ENCODE data around the gene VSIG10. TPM values are rescaled to one million over a fixed set of nuclear protein-coding genes. Genes with fewer than 3 reads are reported as not detected.

The VSIG10 gene
- total RNA-seq, 4 donors from 2014 or later: 27.6 to 59.9 (median 39.4) TPM

GRCh38 chr12:118016424-118017264 lies 87.2 kb downstream of the VSIG10 start, which contains the start of gene RFC5:
Gene RFC5, plus strand, starts transcription at chr12:118016703. Its CDS starts 125 bp downstream, at chr12:118016828.
- Histone ChIP-seq H3K4me1 (peaks cover 0 to 6% of the 10 kb centered on the region in 2 donors), H3K36me3 (no peaks in the 10 kb centered on the region), H3K9me3 (no peaks in the 10 kb centered on the region), H3K4me3 (peak within 1 kb of the TSS; percentile 66 to 96), H3K27me3 (no peaks in the 10 kb centered on the region), H3K27ac (peak within 1 kb of the TSS; percentile 39 to 68)
- TF ChIP-seq CTCF (IDR thresholded peaks at IDR 0.05): peak in 1 of 4 experiments; percentile 4
- TF ChIP-seq POLR2A (IDR thresholded peaks at IDR 0.05): peak in 1 of 2 donors; percentile 23
- peak; percentile 97 to 98 for DNase-seq
- intact Hi-C loops (cut with DNase I; ENCODE audit: low total_unique reads): no loop called here

GRCh38 chr12:118015944-118016343 lies 87.9 kb downstream of the VSIG10 start:
- H3K27ac ChIP-seq: peak overlapping the region in 1 of 2 donors; percentile 41
- H3K4me1 ChIP-seq: peaks cover 0 to 6% of the 10 kb centered on the region in 2 donors
- TF ChIP-seq POLR2A (IDR thresholded peaks at IDR 0.05) (no peak), CTCF (IDR thresholded peaks at IDR 0.05) (no peak)
- H3K36me3 ChIP-seq: no peaks in the 10 kb centered on the region
- no peak for DNase-seq
- no peaks in the 10 kb centered on the region for H3K9me3 ChIP-seq
- H3K4me3 ChIP-seq: peak overlapping the region; percentile 66 to 96
- no peaks in the 10 kb centered on the region for H3K27me3 ChIP-seq
- intact Hi-C loops (cut with DNase I; ENCODE audit: low total_unique reads): no loop called here

GRCh38 chr12:118015306-118015705 lies 88.5 kb downstream of the VSIG10 start:
- no peaks in the 10 kb centered on the region for H3K9me3 ChIP-seq
- TF ChIP-seq CTCF (IDR thresholded peaks at IDR 0.05): no peak
- no peak for TF ChIP-seq POLR2A (IDR thresholded peaks at IDR 0.05)
- no peaks in the 10 kb centered on the region for H3K27me3 ChIP-seq
- intact Hi-C loops (cut with DNase I; ENCODE audit: low total_unique reads): no loop called here
- H3K27ac ChIP-seq: no peak overlapping the region
- no peak overlapping the region for H3K4me3 ChIP-seq
- H3K4me1 ChIP-seq: peaks cover 0 to 6% of the 10 kb centered on the region in 2 donors
- no peak for DNase-seq
- no peaks in the 10 kb centered on the region for H3K36me3 ChIP-seq

Small RNAs within 50 kb of the gene (small RNA-seq; reads per million reads assigned to genes)
- not detected for gene AC131159.1

Other genes starting within 250 kb of the VSIG10 start
- under 1 TPM in 2 of 4 donors, not detected in 2; 0.03 to 0.28 TPM for gene KSR2, start 135.0 kb downstream of the VSIG10 start, total RNA-seq
- gene RFC5, start 87.3 kb downstream of the VSIG10 start, total RNA-seq: 10 to 100 TPM in 3 of 4 donors, 1 to 10 TPM in 1; 4.6 to 24.7 (median 14.0) TPM
- gene WSB2, start 42.8 kb downstream of the VSIG10 start, total RNA-seq: 10 to 100 TPM; 22.4 to 59.2 (median 45.0) TPM
- 100 to 1,000 TPM in 3 of 4 donors, 10 to 100 TPM in 1; 98.1 to 182 (median 136) TPM for gene PEBP1, start 32.1 kb upstream of the VSIG10 start, total RNA-seq